DMS53 treated with DMSO at 0.1 percent for 48 hours (cell line): ENCODE results near the gene LAMC3.
"Not testable (repeated sequence)": the region's sequence is repeated elsewhere in the genome, so short reads cannot be mapped to it uniquely, and the experiment has no call there.

Experiments used
- DNase-seq: peaks from one replicate; lab custom pipeline; 2025; ENCODE audit not compliant: unreplicated experiment; lab: John Stamatoyannopoulos, UW

The LAMC3 gene

GRCh38 chr9:131114084-131114535 is 105.1 kb downstream of the LAMC3 start:
- no peak for DNase-seq

- DNase-seq, result not testable (repeated sequence)
Observed at GRCh38 chr9:131115360-131115742, 106.4 kb downstream of the LAMC3 start.

GRCh38 chr9:131116281-131117120 is 107.5 kb downstream of the LAMC3 start:
- DNase-seq, result no peak

- no peak for DNase-seq
Observed at GRCh38 chr9:131117121-131117761, 108.3 kb downstream of the LAMC3 start.

- DNase-seq, result no peak
Observed at GRCh38 chr9:131117762-131118145, 108.8 kb downstream of the LAMC3 start.

GRCh38 chr9:131119600-131119999 is 110.6 kb downstream of the LAMC3 start:
- DNase-seq, result no peak

GRCh38 chr9:131120620-131121228 is 111.8 kb downstream of the LAMC3 start:
- DNase-seq, result no peak

- DNase-seq, result no peak
Observed at GRCh38 chr9:131121346-131121745, 112.4 kb downstream of the LAMC3 start.

GRCh38 chr9:131122158-131122557 is 113.2 kb downstream of the LAMC3 start:
- no peak for DNase-seq

GRCh38 chr9:131125038-131125287 is 116.0 kb downstream of the LAMC3 start:
- no peak for DNase-seq

GRCh38 chr9:131125288-131126058 is 116.5 kb downstream of the LAMC3 start, which contains the start of gene NUP214:
Gene NUP214 (plus strand): TSS chr9:131125586. CDS start chr9:131125705, 119 bp downstream.
- peak; percentile 96 for DNase-seq

GRCh38 chr9:131126059-131126426 is 117.1 kb downstream of the LAMC3 start:
- peak; percentile 30 for DNase-seq

GRCh38 chr9:131129183-131129582 is 120.2 kb downstream of the LAMC3 start:
- no peak for DNase-seq

GRCh38 chr9:131138676-131139075 is 129.7 kb downstream of the LAMC3 start:
- no peak for DNase-seq

- no peak for DNase-seq
Observed at GRCh38 chr9:131140112-131140511, 131.1 kb downstream of the LAMC3 start.

GRCh38 chr9:131140550-131140949 is 131.6 kb downstream of the LAMC3 start:
- no peak for DNase-seq

- no peak for DNase-seq
Observed at GRCh38 chr9:131142160-131142559, 133.2 kb downstream of the LAMC3 start.
